GM18861 (cell line): Measurements from ENCODE around the gene CD300LG.
"Not testable (repeated sequence)": the region's sequence is repeated elsewhere in the genome, so short reads cannot be mapped to it uniquely, and the experiment has no call there.

Source experiments
- ATAC-seq: cut with Tn5 transposase; IDR thresholded peaks from one replicate; pipeline ENCODE4 v1.9.1; 2021; ENCODE audit not compliant: unreplicated experiment

The CD300LG gene

DNA sequence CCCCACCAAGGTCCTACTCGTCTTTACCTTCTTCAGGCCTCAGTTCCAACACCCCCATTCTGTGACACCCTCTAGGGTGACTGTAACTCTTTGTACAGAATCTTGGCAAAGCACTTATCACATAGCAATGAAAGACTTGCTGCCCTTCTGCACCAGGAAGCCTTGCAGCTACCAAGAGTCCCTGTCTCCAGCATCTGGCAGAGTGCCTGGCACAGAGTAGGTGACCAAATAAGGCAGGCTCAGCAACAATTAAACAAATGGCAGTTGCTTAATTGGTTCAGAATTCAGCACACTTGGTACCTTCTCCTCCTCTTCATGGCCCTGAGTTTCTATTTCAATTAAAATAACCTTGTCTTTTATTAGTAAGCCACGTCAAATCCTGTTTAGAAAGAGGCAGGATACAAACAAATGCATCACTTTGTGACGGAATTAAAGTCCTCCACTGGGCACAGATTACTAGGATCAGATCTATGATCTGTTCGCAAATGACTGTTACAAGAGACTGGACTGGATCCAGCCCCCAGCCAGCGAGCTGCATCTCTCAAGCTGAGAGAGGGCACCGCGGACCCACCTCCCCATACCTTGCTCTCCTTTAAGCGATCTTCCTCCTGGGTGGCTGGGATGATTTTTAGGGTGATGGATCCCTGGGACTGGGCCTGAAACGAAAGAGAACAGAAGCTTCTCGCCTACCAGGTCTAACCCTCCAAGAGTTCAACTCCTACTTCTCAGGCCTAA is 23.5 kb upstream of the CD300LG start:
- no peak for ATAC-seq

DNA sequence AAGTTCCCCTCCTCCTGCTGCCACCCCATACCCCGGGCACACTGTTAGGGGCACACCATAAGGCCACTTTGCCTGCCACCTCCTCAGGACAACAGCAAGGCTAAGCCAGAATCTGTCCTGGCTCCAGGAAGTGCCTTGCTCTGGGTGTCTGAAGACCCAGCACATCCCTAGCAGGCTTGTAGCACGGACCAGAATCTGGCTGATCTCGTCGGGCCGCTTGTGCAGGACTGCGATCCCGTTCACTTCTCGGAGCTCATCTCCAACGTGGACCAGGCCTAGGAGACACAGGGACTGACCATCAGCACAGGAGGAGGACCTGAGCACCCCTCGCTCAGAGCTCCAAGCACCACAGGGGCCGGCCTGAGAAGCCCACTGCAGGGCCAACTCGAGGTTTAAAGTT is 21.4 kb upstream of the CD300LG start:
- ATAC-seq: no peak

DNA sequence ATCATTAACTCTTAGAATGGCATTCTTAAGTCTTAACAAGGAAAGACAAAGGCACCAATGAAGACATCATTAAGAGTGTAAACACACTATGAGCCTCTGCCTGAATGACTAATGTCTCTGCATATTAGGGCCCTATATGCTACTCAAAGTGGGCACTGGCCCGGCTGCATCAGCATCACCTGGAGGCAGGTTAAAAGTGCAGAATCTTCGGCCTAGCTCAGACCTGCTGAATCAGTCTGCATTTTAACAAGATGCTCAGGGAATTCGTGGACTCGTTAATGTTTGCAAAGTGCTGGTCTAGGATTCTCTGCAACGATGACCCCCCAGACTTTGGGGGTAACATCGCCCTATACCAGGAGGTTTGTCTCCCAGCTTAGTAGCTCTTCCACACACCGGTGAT is 20.8 kb upstream of the CD300LG start:
- no peak for ATAC-seq

DNA sequence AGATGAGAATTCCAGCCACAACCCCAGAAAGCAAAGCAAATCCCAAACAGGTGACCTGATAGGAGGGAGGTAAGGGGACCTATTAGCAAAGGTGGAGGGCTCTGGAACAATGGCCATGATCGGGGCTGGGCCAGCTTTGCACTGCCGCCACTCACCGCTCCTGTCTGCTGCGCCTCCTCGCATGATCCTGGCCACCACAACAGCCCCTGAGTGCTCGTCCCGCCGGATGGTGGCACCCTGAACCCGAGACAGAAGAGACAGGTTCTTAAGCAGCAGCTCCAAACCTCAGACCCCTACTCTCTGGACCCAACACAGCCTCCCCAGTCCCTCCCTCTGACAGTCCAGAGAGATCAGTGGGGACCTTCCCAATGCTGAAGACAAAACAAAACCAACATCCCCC is 19.4 kb upstream of the CD300LG start:
- ATAC-seq: no peak

DNA sequence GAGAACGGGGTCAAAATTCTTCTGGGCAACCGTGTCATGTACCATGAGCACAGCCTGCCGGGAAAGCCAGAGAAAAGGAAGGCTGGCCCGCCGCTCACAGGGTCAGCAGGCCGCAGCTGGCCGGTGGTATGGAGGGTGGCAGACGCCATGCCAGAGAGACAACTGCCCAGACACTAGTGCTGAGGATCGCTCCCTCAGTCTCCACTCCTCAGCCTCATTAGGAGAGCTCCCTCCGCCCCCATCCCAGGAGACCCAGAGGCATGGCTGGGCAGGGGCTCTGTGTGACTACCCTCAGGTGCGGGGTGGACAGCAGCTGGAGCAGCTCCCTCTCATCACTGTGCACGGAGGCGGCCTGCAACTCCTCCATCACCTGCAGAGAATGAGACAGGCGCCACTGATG is 17.2 kb upstream of the CD300LG start:
- no peak for ATAC-seq

DNA sequence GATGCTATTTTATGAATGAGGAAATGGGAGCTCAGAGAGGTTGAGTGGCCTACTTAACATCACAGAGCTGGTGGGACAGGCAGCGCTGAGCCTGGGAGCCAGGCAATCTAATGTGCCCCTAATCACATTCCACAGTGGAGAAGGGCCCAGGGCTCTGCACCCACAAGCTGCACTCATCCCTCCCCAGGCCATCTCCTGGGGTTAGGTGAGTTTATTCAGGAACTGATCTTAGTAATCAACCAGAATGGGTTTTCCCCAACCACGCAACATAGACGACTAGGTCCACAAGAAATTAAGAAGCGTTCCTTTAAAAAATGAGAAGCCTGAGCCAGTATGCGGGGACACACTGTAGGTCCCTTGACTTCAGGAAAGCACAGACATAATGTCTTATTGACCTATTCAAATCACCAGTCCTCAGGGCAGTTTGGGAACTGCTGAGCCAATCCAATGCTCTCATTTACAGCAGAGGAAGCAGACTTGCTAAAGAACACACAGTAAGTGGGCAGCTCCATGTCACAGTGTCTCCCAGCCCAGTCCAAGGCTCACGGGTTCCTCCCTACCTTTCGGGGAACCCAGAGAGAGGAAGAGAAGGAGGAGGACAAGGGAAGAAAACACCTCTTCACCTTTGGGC is 16.4 kb upstream of the CD300LG start:
- ATAC-seq: no peak

DNA sequence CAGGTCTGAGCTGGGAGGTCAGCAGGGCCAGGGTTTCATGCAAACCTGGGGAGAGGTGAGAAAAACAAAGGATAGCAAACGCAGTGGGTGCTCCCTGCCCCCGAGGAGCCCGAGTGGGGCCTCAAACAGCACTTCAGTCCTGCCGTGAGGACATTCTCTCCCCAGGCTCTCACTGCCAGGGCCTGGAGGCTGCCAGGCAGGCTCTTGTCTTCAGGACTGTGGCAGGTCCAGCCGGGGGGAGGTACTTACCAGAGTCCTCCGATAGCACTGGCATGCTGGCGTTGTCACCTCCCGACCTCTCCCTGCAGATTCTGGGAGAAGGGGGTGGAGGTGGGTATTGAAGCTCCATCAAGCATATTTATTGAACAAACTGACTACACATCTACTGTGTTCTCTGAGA is 15.3 kb upstream of the CD300LG start:
- no peak for ATAC-seq

DNA sequence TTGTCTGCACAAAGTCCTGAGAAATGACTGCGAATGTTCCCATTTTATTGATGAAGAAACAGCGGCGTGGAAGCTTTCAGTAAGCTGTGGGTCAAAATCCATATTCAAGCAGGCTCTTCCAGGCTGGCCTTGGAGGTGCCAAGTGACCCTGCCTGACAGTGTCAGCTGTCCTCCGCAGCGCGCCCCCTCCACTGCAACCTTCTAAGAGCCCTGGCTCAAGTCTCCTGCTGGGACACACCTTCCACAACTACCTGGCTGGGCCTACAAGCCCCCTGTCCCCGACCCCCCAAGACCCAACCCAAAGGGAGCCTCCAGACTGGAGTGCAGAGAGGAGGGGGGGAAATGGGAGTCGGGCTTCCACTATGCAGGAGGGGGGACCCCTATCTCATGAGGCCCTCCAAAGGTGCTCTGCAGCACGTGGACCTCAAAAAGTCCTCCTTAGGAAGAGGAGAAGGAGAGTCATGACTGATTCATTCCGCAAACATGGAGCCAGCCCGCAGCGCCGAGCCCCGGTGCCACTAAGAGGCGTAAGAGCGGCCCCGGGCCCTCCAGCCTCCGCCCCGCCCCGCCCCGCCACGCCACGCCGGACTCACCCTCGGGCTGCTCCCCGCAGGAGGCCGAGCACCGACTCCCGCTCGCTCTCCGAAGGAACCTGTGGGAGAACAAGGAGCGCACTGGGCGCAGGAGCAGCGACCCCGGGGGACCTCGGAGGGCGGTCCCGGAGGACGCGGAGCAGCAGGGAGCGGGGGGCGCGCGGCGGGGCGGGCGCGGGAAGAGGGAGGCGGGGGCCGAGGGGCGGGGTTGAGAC is 14.6 kb upstream of the CD300LG start:
- no peak for ATAC-seq

DNA sequence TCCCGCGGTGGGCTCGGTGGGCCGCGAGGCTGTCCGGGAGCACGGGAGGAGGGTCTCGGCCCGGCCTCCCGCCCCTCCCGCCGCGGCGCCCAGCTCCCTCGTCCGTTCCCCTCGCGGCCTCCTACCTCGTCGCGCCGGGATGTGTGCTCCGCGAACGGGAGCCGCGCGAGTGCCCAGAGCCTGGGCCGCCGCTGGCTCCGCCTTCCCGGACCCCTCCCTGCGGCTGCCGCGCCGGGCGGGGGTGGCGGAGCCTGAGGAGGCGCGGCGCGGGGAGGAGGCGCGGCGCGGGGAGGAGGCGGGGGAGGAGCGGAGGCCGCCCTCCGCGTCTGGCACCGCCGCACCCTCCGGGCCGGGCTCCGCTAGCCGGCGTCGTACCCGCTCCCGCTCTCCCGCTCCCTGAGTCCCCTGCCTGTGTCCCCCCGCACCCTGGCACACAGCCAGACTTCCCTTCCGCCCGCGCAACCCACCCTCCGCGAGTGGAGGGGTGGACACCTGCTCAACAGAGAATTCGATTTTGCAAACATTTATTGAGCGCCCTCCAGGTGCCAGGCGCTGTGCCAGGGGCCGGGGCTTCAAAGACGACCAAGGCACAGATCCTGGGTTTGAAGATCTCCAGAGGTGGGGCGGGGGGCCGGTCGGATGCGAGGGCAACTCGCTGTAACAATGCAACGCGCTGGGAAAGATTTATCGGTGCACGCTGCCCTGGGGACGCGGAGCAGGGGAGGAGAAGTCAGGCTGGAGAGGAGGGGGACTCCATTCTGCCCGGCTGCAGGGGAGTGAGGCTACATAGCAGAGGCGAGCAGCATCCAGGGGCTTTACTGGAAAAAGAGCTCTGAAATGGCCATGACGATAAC is 13.8 kb upstream of the CD300LG start, which contains the start of gene MPP3:
Gene MPP3 (minus strand): TSS at position 171 of the 854 bp plus-strand sequence. CDS start 1,240 bp downstream, outside the sequence.
- ATAC-seq: no peak

DNA sequence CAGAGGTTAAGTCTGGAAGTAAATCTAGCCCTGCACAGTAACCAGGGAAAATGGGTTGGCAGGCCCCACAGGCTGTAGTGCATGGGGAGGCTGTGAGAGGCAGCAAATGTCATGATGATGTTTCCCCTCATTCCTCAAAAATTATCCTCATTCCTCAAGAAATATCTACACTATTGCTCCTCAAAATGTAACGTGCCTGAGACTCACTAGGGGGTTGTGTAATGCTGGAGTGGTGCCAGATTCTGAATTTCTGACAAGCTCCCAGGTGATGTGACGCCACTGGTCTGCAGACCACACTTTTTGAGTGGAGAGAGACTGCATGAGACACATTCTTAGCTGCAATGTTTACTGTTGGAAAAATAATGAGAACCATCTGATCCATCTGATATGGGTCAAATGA is 12.9 kb upstream of the CD300LG start:
- ATAC-seq: no peak

DNA sequence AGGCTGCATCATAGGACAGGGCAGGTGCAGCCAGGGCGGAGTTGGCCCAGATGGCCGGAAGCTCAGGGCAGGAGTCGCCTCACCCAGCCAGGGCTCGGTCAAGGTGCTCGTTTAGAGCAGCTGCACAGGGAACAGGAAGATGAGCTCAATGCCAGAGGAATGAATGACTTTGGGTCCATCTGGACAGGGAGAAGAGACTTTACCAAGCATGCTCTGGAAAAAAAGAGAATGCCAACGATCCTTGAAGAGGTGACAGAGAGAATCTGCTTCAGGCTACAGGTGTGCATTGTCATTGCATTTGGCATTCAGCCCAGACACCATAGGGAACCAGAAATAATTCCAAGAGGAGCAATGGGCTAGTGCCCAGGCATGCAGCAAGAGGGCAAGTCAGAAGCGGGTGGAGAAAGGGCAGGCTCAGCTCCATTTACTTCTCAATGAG is 7.3 kb upstream of the CD300LG start:
- ATAC-seq: no peak

DNA sequence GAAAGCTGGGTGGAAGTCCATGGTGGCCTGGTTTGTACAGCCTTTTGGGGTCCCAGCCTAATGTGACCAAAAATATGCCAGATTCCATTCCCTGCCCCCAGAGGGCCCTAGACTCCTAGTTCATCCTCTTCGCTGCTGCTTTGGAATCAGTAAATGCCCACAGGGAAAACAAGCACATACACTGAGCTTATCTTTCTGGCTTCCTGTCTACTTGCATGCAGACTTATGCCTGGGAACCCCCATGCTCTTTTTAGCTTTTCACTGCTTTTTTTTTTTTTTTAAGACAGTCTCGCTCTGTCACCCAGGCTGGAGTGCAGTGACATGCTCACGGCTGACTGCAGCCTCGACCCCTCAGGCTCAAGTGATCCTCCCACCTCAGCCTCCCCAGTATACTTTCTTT is 6.2 kb upstream of the CD300LG start:
- no peak for ATAC-seq

DNA sequence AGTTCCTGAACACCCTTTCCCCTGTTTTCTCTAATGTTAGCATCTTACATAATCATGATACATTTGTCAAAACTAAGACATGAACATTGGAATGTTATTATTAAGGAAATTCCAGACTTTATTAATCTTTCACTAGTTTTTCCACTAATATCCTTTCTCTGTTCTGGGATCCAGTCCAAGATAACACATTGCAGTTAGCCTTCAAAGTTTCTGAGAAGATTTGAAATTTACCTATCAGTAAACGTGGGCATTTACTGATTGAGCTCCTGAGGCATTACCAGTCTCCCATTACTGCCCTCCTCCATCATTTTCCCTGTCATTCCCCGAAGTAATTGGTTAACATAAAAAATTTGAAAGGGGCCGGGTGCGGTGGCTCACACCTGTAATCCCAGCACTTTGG is 5.7 kb upstream of the CD300LG start:
- ATAC-seq: no peak

DNA sequence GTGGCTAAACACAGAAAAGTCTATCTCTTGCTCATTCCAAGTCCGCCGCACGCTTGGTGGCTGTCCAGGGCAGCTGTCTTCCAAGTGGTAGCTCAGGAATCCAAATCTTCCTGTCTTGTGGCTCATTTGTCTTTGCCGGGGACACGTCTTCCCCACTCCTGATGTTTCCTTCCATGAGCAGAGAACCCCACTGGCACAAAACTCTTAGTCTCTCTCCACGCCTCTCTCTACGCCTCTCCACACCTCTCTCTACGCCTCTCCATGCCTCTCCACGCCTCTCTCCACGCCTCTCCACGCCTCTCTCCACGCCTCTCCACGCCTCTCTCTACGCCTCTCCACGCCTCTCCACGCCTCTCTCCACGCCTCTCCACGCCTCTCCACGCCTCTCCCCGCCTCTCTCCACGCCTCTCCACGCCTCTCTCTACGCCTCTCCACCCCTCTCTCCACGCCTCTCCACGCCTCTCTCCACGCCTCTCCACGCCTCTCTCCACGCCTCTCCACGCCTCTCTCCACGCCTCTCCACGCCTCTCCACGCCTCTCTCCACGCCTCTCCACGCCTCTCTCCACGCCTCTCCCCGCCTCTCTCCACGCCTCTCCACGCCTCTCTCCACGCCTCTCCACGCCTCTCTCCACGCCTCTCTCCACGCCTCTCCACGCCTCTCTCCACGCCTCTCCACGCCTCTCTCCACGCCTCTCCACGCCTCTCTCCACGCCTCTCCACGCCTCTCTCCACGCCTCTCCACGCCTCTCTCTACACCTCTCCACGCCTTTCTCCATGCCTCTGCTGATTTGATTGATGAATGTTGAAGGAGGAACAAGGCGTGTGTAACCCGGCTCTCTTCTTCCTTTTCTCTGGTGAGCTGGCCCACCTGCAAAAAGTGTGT is 4.6 kb upstream of the CD300LG start:
- not testable (repeated sequence) for ATAC-seq

DNA sequence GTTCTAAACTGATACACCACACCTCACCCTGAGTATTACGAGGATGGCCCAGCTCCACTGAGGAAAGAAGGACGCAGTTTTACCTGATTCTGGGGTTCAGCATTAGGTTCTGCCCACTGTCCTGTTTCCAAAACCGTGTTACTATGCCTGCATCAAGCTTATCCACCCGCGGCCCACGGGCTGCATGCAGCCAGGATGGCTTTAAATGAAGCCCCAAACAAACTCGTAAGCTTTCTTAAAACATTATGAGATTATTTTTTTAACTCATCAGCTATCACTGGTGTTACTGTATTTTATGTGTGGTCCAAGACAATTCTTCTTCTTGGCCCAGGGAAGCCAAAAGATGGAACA is 4.0 kb upstream of the CD300LG start:
- no peak for ATAC-seq

DNA sequence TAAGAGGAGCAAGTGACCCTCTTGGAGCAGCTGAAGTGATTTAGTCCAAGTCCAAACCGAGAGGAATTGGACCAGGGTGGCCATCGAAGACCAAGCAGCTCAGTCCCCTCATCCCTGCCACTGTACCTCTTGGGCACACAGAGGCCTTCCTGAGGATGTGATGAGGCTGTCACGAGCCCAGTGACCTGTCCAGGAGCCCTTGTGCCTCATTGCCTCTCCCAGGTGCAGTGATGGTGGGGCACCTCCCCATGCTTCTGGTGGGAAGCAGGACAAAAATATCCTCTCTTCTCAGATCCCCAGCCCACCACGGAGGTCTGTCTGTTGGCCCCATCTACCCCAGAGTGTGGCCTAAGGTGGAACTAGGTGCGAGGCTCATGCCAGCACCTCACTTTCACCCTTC is 2.7 kb upstream of the CD300LG start:
- ATAC-seq: no peak

DNA sequence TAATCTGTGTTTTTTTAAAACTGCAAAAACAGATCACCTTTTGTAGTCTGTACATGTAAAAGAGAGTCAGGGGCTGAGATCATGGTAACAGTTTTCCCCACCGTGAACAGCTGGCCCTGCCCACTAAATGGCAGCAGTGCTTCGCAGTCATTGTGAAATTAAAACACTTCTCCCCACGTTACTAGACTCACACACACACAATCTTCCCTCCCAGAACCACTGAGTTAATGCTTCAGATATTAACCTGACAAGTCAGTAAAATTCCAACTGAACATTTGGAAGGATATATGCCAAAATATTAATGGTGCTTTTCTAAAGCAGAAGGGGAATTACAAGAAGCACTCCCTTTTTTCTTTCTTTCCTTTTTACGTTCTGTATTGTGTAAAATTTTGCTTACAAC is 1.2 kb upstream of the CD300LG start:
- ATAC-seq: no peak

DNA sequence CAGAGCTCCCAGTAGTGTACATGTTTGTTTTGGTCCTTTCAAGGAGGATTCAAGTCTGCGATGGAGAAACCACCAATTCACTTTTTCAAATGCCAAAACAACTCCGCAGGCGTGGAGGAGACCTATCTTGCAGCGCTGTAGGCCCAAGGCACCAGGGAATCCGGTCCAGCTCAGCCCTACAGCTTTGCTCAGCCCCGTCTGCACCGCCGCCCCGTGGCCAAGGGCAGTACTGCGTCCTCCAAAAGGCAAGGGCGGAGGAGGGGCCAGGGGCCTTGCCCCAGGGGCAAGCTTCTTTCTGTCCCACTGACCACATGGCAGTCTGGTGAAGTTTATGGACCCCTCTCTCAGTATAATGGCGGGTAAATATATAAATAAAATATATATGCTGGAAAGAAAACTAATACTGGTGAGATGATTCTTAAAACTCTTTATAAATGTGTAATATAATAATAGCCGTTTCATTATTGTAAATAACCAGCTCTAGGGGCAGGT is 709 bp upstream of the CD300LG start:
- ATAC-seq: no peak

DNA sequence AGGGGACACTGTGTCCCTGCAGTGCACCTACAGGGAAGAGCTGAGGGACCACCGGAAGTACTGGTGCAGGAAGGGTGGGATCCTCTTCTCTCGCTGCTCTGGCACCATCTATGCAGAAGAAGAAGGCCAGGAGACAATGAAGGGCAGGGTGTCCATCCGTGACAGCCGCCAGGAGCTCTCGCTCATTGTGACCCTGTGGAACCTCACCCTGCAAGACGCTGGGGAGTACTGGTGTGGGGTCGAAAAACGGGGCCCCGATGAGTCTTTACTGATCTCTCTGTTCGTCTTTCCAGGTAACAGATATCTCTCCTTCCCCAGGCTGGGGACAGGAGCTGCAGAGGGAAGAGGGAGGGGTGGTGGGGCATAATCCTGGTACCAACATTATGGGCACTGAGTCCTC is 1.6 kb downstream of the CD300LG start:
- no peak for ATAC-seq

DNA sequence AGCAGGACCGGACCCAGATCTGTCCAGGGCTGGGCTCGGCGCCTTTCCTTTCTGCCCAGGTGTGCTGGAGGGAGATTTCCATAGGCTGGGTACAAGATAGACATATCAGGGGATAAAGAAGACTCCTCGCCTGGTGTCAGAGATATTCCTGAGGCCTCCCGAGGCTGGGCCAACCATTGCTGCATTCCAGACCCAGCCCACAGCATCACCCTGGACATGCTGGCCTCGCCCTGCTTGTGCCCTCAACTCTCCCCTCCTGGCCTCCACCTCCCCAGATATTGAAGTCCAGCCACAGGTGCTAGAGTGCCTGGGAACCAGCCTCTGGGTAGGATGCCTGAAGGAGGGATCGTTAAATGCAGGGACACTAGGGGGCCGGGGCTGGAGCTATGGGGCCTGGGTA is 2.1 kb downstream of the CD300LG start:
- ATAC-seq: no peak
